ENCODE results near the gene AP4M1.

Gene AP4M1

GRCh38 chr7:100088095-100088620 is 13.3 kb upstream of the AP4M1 start:
- DNase-seq, result no peak

GRCh38 chr7:100088621-100089457 is 12.6 kb upstream of the AP4M1 start, which contains the start of gene COPS6:
COPS6 (plus strand) TSS chr7:100088969; CDS start chr7:100088991, 22 bp downstream.
- DNase-seq, result peak; percentile 24 to 60

GRCh38 chr7:100089458-100090196 is 11.8 kb upstream of the AP4M1 start:
- no peak for DNase-seq

- peak; percentile 88 to 90 for DNase-seq
Measured at GRCh38 chr7:100090527-100091410, 10.7 kb upstream of the AP4M1 start.

- DNase-seq, result peak in 1 of 2 experiments; percentile 49
Measured at GRCh38 chr7:100091411-100092181, 9.8 kb upstream of the AP4M1 start.

- DNase-seq, result peak in 1 of 2 experiments; percentile 25
Measured at GRCh38 chr7:100093054-100093453, 8.4 kb upstream of the AP4M1 start.

GRCh38 chr7:100093498-100093897 is 7.9 kb upstream of the AP4M1 start:
- DNase-seq, result peak in 1 of 2 experiments; percentile 25

GRCh38 chr7:100093925-100094486 is 7.4 kb upstream of the AP4M1 start:
- DNase-seq, result no peak

GRCh38 chr7:100095289-100095688 is 6.2 kb upstream of the AP4M1 start:
- no peak for DNase-seq

- no peak for DNase-seq
Measured at GRCh38 chr7:100095704-100096103, 5.7 kb upstream of the AP4M1 start.

- DNase-seq, result no peak
Measured at GRCh38 chr7:100098913-100099312, 2.5 kb upstream of the AP4M1 start.

GRCh38 chr7:100099452-100099851 is 2.0 kb upstream of the AP4M1 start:
- DNase-seq, result no peak

GRCh38 chr7:100100420-100101015 is 925 bp upstream of the AP4M1 start:
- DNase-seq, result peak; percentile 70 to 90

GRCh38 chr7:100102950-100103840 is 1.8 kb downstream of the AP4M1 start:
- DNase-seq, result no peak

GRCh38 chr7:100105534-100105933 is 4.1 kb downstream of the AP4M1 start:
- no peak for DNase-seq

- no peak for DNase-seq
Measured at GRCh38 chr7:100106633-100107032, 5.2 kb downstream of the AP4M1 start.

- no peak for DNase-seq
Measured at GRCh38 chr7:100107125-100107737, 5.8 kb downstream of the AP4M1 start.

GRCh38 chr7:100107890-100108289 is 6.4 kb downstream of the AP4M1 start:
- no peak for DNase-seq

GRCh38 chr7:100109521-100110163 is 8.2 kb downstream of the AP4M1 start:
- no peak for DNase-seq

All from NCI-H524 (cell line).